Measurements from ENCODE around the gene EHMT1. TPM values are rescaled to one million over a fixed set of nuclear protein-coding genes. Genes with fewer than 3 reads are reported as not detected.

EHMT1 gene
- total and polyA plus RNA-seq, 2 donors from 2014 or later = 15.8 to 92.9 TPM

- Histone ChIP-seq H3K36me3 (ENCODE audit: control insufficient read depth in 2 of 3, insufficient read depth in 3 of 3, low read length in 3 of 3) (peaks cover 5 to 49% (median 28%) of the 10 kb centered on the region in 3 donors), H3K27ac (ENCODE audit: low read depth in 2 of 2, low read length in 2 of 2) (no peak overlapping the region), H3K4me1 (ENCODE audit: control insufficient read depth in 2 of 3, insufficient read depth in 2 of 3, low read depth in 1 of 3, low read length in 3 of 3) (no peaks in the 10 kb centered on the region), H3K9ac (ENCODE audit: low read length in 3 of 3) (no peak overlapping the region), H3K27me3 (ENCODE audit: control insufficient read depth, insufficient read depth, low read length) (no peaks in the 10 kb centered on the region), H3K4me3 (ENCODE audit: low read length in 3 of 3) (no peak overlapping the region), H3K9me3 (ENCODE audit: control insufficient read depth in 2 of 3, insufficient read depth in 1 of 3, low read length in 3 of 3) (peaks cover 0 to 4% (median 0%) of the 10 kb centered on the region in 3 donors)
- TF ChIP-seq, protein P1, sequence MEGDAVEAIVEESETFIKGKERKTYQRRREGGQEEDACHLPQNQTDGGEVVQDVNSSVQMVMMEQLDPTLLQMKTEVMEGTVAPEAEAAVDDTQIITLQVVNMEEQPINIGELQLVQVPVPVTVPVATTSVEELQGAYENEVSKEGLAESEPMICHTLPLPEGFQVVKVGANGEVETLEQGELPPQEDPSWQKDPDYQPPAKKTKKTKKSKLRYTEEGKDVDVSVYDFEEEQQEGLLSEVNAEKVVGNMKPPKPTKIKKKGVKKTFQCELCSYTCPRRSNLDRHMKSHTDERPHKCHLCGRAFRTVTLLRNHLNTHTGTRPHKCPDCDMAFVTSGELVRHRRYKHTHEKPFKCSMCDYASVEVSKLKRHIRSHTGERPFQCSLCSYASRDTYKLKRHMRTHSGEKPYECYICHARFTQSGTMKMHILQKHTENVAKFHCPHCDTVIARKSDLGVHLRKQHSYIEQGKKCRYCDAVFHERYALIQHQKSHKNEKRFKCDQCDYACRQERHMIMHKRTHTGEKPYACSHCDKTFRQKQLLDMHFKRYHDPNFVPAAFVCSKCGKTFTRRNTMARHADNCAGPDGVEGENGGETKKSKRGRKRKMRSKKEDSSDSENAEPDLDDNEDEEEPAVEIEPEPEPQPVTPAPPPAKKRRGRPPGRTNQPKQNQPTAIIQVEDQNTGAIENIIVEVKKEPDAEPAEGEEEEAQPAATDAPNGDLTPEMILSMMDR (IDR thresholded peaks at IDR 0.05; ENCODE audit: borderline replicate concordance, extremely low read depth, insufficient read depth) = no peak
- FAIRE-seq = no peak
- intact Hi-C loops (cut with DNase I) = no loop called here
- peak in 1 of 5 donors; percentile 43 for DNase-seq
Observed at GRCh38 chr9:137813651-137814415, 195.0 kb downstream of the EHMT1 start.

DNA sequence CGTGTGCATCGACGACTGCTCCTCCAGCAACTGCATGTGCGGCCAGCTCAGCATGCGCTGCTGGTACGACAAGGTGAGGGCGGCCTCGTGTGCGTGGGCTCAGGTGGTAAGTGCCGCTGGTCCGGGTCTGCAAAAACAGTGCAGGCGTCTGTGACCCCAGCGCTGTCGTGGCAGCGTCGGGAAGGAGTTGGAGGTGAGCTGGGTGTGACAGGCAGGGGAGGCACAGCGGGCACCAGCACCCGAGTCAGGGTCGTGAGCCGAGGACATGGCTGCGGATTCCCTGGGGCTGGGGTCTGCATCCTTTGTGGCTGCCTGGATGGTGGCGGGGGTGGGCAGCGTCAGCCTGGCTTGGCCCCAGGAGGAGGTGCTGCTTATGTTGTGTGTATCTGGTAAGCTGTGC, 195.6 kb downstream of the EHMT1 start:
- Histone ChIP-seq H3K27me3 (ENCODE audit: control insufficient read depth, insufficient read depth, low read length) (no peaks in the 10 kb centered on the region), H3K4me3 (ENCODE audit: low read length in 3 of 3) (no peak overlapping the region), H3K36me3 (ENCODE audit: control insufficient read depth in 2 of 3, insufficient read depth in 3 of 3, low read length in 3 of 3) (peaks cover 5 to 49% (median 28%) of the 10 kb centered on the region in 3 donors), H3K27ac (ENCODE audit: low read depth in 2 of 2, low read length in 2 of 2) (no peak overlapping the region), H3K9me3 (ENCODE audit: control insufficient read depth in 2 of 3, insufficient read depth in 1 of 3, low read length in 3 of 3) (peaks cover 0 to 4% (median 0%) of the 10 kb centered on the region in 3 donors), H3K9ac (ENCODE audit: low read length in 3 of 3) (no peak overlapping the region), H3K4me1 (ENCODE audit: control insufficient read depth in 2 of 3, insufficient read depth in 2 of 3, low read depth in 1 of 3, low read length in 3 of 3) (no peaks in the 10 kb centered on the region)
- DNase-seq (peak in 1 of 5 donors; percentile 64), FAIRE-seq (no peak)
- TF ChIP-seq, protein P1 (IDR thresholded peaks at IDR 0.05; ENCODE audit: borderline replicate concordance, extremely low read depth, insufficient read depth) = no peak
- intact Hi-C loops (cut with DNase I) = no loop called here

GRCh38 chr9:137814841-137815240, 196.0 kb downstream of the EHMT1 start:
- no peak overlapping the region for H3K27ac ChIP-seq (ENCODE audit: low read depth in 2 of 2, low read length in 2 of 2)
- H3K27me3 ChIP-seq (ENCODE audit: control insufficient read depth, insufficient read depth, low read length) = no peaks in the 10 kb centered on the region
- peaks cover 0 to 4% (median 0%) of the 10 kb centered on the region in 3 donors for H3K9me3 ChIP-seq (ENCODE audit: control insufficient read depth in 2 of 3, insufficient read depth in 1 of 3, low read length in 3 of 3)
- H3K9ac ChIP-seq (ENCODE audit: low read length in 3 of 3) = no peak overlapping the region
- H3K36me3 ChIP-seq (ENCODE audit: control insufficient read depth in 2 of 3, insufficient read depth in 3 of 3, low read length in 3 of 3) = peaks cover 5 to 49% (median 29%) of the 10 kb centered on the region in 3 donors
- TF ChIP-seq, protein P1 (IDR thresholded peaks at IDR 0.05; ENCODE audit: borderline replicate concordance, extremely low read depth, insufficient read depth) = no peak
- intact Hi-C loops (cut with DNase I) = no loop called here
- DNase-seq (peak in 1 of 5 donors; percentile 53), FAIRE-seq (no peak)
- no peak overlapping the region for H3K4me3 ChIP-seq (ENCODE audit: low read length in 3 of 3)
- no peaks in the 10 kb centered on the region for H3K4me1 ChIP-seq (ENCODE audit: control insufficient read depth in 2 of 3, insufficient read depth in 2 of 3, low read depth in 1 of 3, low read length in 3 of 3)

Measured in kidney (tissue), 14 donors.